H1 (cell line): Measurements from ENCODE around the gene KCNK2. TPM values are rescaled to one million over a fixed set of nuclear protein-coding genes. Genes with fewer than 3 reads are reported as not detected.

Experiments
- BACH1 ChIP-seq: IDR thresholded peaks from 2 replicates; pipeline ENCODE4 v1.6.1; 2012; ENCODE audit warnings: low read length, improper control_type of control experiment
- BCL11A ChIP-seq, 2 experiments: IDR thresholded peaks; one replicate each; pipeline ENCODE4 v1.6.1; 2011; ENCODE audit warnings: low read depth in 2 of 2, low read length in 2 of 2, mild to moderate bottlenecking in 2 of 2
- CBX8 ChIP-seq: fragments of 300-800, 300-1000 bp; sonication (generic); IDR thresholded peaks from 2 replicates; pipeline ENCODE4 v1.7.1; 2016; ENCODE audit warnings: low read depth, low read length, borderline replicate concordance
- CHD7 ChIP-seq: fragments of 300-600 bp; sonication (generic); IDR thresholded peaks from 2 replicates; pipeline ENCODE4 v1.7.1; 2012; ENCODE audit warnings: low read length, moderate library complexity, mild to moderate bottlenecking, inconsistent platforms; ENCODE audit not compliant: insufficient replicate concordance
- CREB1 ChIP-seq: IDR thresholded peaks from 2 replicates; pipeline ENCODE4 v1.6.1; 2012; ENCODE audit warnings: inconsistent platforms
- KDM4A ChIP-seq: IDR thresholded peaks from one replicate; pipeline ENCODE4 v1.7.1; 2012; ENCODE audit warnings: low read depth, mild to moderate bottlenecking, moderate library complexity, low read length, inconsistent platforms; ENCODE audit not compliant: severe bottlenecking
- MAFK ChIP-seq: IDR thresholded peaks from 2 replicates; pipeline ENCODE4 v1.6.1; 2012; ENCODE audit warnings: low read depth, mild to moderate bottlenecking, improper control_type of control experiment, low read length
- RAD21 ChIP-seq, 2 experiments: IDR thresholded peaks in 1 of 2; conservative IDR thresholded peaks in 1 of 2; 2 replicates each; pipeline ENCODE4 v1.6.1; 2011; ENCODE audit warnings: low read depth in 2 of 2, low read length in 2 of 2, improper control_type of control experiment in 1 of 2, inconsistent platforms in 1 of 2, mild to moderate bottlenecking in 1 of 2, moderate library complexity in 1 of 2
- SIN3A ChIP-seq, 2 experiments: IDR thresholded peaks in 1 of 2; conservative IDR thresholded peaks in 1 of 2; 2 replicates each; pipeline ENCODE4 v1.6.1; 2011 to 2012; ENCODE audit warnings: low read length in 2 of 2, improper control_type of control experiment in 1 of 2, low read depth in 1 of 2, mild to moderate bottlenecking in 1 of 2
- USF2 ChIP-seq: IDR thresholded peaks from 2 replicates; pipeline ENCODE4 v1.6.1; 2011; ENCODE audit warnings: low read length, improper control_type of control experiment
- polyA plus RNA-seq, 7 experiments: library from polyadenylated mRNA; depleted of rRNA in 3 of 7; stranded (reverse) in 5 of 7; unstranded in 2 of 7; fragments of >200 nt in 5 of 7; fragments of 200-250 nt in 2 of 7; gene quantifications; 1 replicate in 5 of 7; 2 replicates in 1 of 7; 4 replicates in 1 of 7; pipeline versions ENCODE4 v1.2.1 to v1.2.3, GENCODE V29; 2011 to 2013; ENCODE audit warnings: missing spikeins in 2 of 7, mixed read lengths in 2 of 7
- total RNA-seq: library from RNA; stranded (reverse); fragmentation: NEBNext Ultra II Directional; extraction: Animal tissue kit (Norgen Biotek cat#: 25700); gene quantifications from 2 replicates; pipeline ENCODE4 v1.2.1, GENCODE V29; 2021

The KCNK2 gene
- total and polyA plus RNA-seq, 2 of the 8 experiments (the other 6 are each of a cell fraction or from before 2014, with no cell fraction given), result 0.59 to 1.2 TPM

GRCh38 chr1:215056584-215056983 is 26.0 kb upstream of the KCNK2 start (continued):
- no peak for TF ChIP-seq CHD7
- TF ChIP-seq USF2, result no peak
- TF ChIP-seq CBX8, result no peak
- no peak for TF ChIP-seq MAFK
- TF ChIP-seq KDM4A, result no peak
- TF ChIP-seq BACH1, result no peak
- no peak for TF ChIP-seq CREB1
- TF ChIP-seq SIN3A (conservative IDR thresholded peaks at IDR 0.05 in 1 of 2, IDR thresholded peaks at IDR 0.05 in 1 of 2; ENCODE audit: low read depth in 1 of 2, low read length in 2 of 2), result no peak
- no peak for TF ChIP-seq RAD21 (IDR thresholded peaks at IDR 0.05 in 1 of 2, conservative IDR thresholded peaks at IDR 0.05 in 1 of 2; ENCODE audit: low read depth in 2 of 2, low read length in 2 of 2)
- TF ChIP-seq BCL11A (IDR thresholded peaks at IDR 0.05; ENCODE audit: low read depth in 2 of 2, low read length in 2 of 2), result no peak
